Heart right ventricle (tissue), 16 donors: Measurements from ENCODE around the gene SLC22A23. TPM values are rescaled to one million over a fixed set of nuclear protein-coding genes. Genes with fewer than 3 reads are reported as not detected.

Source experiments
- ATAC-seq, 8 donors: fragments of 200-7000 bp; cut with Tn5 transposase; one replicate each; pipeline ENCODE4 v1.9.1; 2020; ENCODE audit warnings: mild to moderate bottlenecking in 8 of 8, moderate library complexity in 8 of 8, moderate number of reproducible peaks in 1 of 8
- DNase-seq, 2 donors: peaks; one replicate each; pipeline ENCODE4 v3.0.0-alpha.2; 2020
- H3K27ac ChIP-seq, 10 donors: fragments of 200-600 bp; sonication (generic) in 2 of 10; one replicate each; pipeline versions ENCODE4 v1.5.0 to v1.8.0; 2020 to 2022; ENCODE audit warnings: mild to moderate bottlenecking in 3 of 10
- H3K27me3 ChIP-seq, 7 donors: fragments of 200-600 bp; one replicate each; pipeline ENCODE4 v1.8.0; 2021 to 2022; ENCODE audit warnings: mild to moderate bottlenecking in 2 of 7
- H3K36me3 ChIP-seq, 9 donors: fragments of 200-600 bp; sonication (generic) in 1 of 9; one replicate each; pipeline versions ENCODE4 v1.5.0 to v1.8.0; 2020 to 2022; ENCODE audit warnings: mild to moderate bottlenecking in 2 of 9
- H3K4me1 ChIP-seq, 9 donors: fragments of 200-600 bp; sonication (generic) in 1 of 9; one replicate each; pipeline versions ENCODE4 v1.5.0 to v1.8.0; 2020 to 2022; ENCODE audit warnings: mild to moderate bottlenecking in 4 of 9
- H3K4me3 ChIP-seq, 10 donors: fragments of 200-600 bp; sonication (generic) in 2 of 10; one replicate each; pipeline versions ENCODE4 v1.5.0 to v1.8.0; 2020 to 2022; ENCODE audit warnings: mild to moderate bottlenecking in 7 of 10, moderate library complexity in 2 of 10
- H3K9me3 ChIP-seq, 11 donors: fragments of 200-600 bp in 10 of 11; sonication (generic) in 2 of 11; one replicate each; pipeline versions ENCODE4 v1.5.0 to v1.8.0; 2013 to 2022; ENCODE audit warnings: mild to moderate bottlenecking in 2 of 11, control low read depth in 1 of 11, moderate library complexity in 1 of 11
- WGBS, 2 donors: extraction: QIAGEN DNeasy Blood & Tissue Kit; methylation state at CpG; one replicate each; pipeline ENCODE4 v1.1.7; 2013; ENCODE audit warnings: inconsistent platforms in 1 of 2; 5-methylcytosine and 5-hydroxymethylcytosine counted together
- intact Hi-C, 10 donors: fragments of 100-400 bp; cut with DNase I; formaldehyde crosslinking; loops; one replicate each; pipeline versions ENCODE4 v1.11.1 to v1.14.2; 2022
- polyA plus RNA-seq, 2 donors: library from polyadenylated mRNA; stranded (reverse); fragments of 200-250 nt; gene quantifications; one replicate each; pipeline ENCODE4 v1.2.3, GENCODE V29; 2013
- total RNA-seq, 10 donors: library from RNA; stranded (reverse); fragmentation: NEBNext Ultra II Directional in 3 of 10; extraction: Animal tissue kit (Norgen Biotek cat#: 25700) in 3 of 10; gene quantifications; one replicate each; pipeline versions ENCODE4 v1.2.1 to v1.2.4, GENCODE V29; 2021 to 2023
- TF ChIP-seq, protein P1 (sequence below), 9 donors: fragments of 200-600 bp; sonication (generic) in 2 of 9; IDR thresholded peaks; one replicate each; pipeline versions ENCODE4 v1.5.0 to v1.8.0; 2021 to 2022; ENCODE audit warnings: antibody characterized with exemption in 9 of 9, mild to moderate bottlenecking in 5 of 9, moderate library complexity in 1 of 9
- donor health status: Arrhythmogenic right ventricular cardiomyopathy.
- donor health status: ischemic (EF 13 %, LVEDD 7.1; RV severe dilation, severe dysfunction).
- donor health status: healthy with polysubstance abuse.
- donor health status: DM: no; HTN: yes; CAD: no.
- donor health status: DM: no; HTN: no; CAD: no.
- donor health status: ischemic (EF 25% LVEDD 6.9; RV normal size, moderate dysfunction).
- donor health status: ischemic (EF 25% LVEDD 5.7; RV mildly dilated, moderate dysfunction).
- donor health status: healthy.
- donor health status: DM: yes; HTN: yes; CAD: no.
- donor health status: Ischemic cardiomyopathy.
- donor health status: ischemic (EF 35%, LVEDD 5.7; RV mildly dilated, moderate dysfunction).
- donor health status: nonischemic (EF 11% LVEDD 7.7; RV severe dilation, severe dysfunction).
- donor health status: DM: yes; HTN: yes; CAD: no.
- donor health status: PGD.
- donor health status: ischemic (EF 29% LVEDD 5.4; RV normal size, mild dysfunction).
- donor health status: nonischemic (EF 23%, LVEDD 6.1; RV moderate dilation, normal function).

The SLC22A23 gene
- total and polyA plus RNA-seq, 12 donors: 1.9 to 7.8 (median 5.1) TPM

DNA sequence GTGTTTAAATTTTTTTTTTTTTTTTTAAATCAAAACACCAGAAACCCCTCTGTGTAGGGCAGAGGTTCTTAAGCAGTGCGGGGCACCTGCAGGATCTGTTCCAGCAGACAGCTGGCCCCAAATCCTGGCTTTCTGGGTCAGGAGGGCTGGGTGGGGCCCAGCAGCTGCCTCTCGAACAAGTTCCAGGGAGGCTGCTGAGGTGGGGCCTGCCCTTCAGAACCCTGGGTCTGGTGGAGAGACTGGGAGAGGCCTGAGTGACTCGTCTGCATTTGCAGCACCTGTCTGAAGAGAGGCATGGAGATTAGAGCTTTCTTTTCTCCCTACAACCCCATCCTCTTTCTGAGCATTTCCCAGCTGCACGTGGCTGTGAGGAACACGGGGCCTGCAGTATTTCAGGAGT, 189.7 kb downstream of the SLC22A23 start:
- intact Hi-C loops: no loop called here
- H3K36me3 ChIP-seq: peaks cover 0 to 81% (median 18%) of the 10 kb centered on the region in 9 donors
- TF ChIP-seq, protein P1, sequence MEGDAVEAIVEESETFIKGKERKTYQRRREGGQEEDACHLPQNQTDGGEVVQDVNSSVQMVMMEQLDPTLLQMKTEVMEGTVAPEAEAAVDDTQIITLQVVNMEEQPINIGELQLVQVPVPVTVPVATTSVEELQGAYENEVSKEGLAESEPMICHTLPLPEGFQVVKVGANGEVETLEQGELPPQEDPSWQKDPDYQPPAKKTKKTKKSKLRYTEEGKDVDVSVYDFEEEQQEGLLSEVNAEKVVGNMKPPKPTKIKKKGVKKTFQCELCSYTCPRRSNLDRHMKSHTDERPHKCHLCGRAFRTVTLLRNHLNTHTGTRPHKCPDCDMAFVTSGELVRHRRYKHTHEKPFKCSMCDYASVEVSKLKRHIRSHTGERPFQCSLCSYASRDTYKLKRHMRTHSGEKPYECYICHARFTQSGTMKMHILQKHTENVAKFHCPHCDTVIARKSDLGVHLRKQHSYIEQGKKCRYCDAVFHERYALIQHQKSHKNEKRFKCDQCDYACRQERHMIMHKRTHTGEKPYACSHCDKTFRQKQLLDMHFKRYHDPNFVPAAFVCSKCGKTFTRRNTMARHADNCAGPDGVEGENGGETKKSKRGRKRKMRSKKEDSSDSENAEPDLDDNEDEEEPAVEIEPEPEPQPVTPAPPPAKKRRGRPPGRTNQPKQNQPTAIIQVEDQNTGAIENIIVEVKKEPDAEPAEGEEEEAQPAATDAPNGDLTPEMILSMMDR (IDR thresholded peaks at IDR 0.05): no peak
- 57 to 80% methylated on average over 5 of the region's 5 CpGs for WGBS, 2 donors
- H3K4me1 ChIP-seq: peaks cover 0 to 15% (median 0%) of the 10 kb centered on the region in 9 donors
- no peak for ATAC-seq
- H3K27me3 ChIP-seq: no peaks in the 10 kb centered on the region
- DNase-seq: no peak
- H3K4me3 ChIP-seq: no peak overlapping the region
- no peaks in the 10 kb centered on the region for H3K9me3 ChIP-seq
- no peak overlapping the region for H3K27ac ChIP-seq

DNA sequence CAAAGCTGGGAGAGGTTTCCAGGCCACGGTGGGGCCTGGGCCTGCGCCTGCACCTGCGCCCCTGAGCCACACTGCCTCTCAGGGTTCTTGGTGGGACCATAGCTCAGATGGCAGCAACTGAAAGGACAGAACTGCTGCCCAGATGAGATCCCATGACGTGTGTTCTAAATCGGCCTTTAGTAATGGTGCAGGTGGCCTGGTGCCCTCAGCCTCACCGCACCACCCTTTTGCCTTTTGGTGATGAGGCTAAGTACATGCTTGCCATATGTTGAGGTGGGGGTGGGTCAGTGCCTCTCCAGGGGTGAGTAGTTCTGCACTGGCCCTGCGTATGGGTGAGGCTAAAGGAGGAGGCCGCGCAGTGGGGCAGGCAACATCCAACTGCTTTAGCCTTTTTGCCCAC, 190.7 kb downstream of the SLC22A23 start:
- ATAC-seq: no peak
- H3K4me3 ChIP-seq: no peak overlapping the region
- H3K27ac ChIP-seq: no peak overlapping the region
- H3K9me3 ChIP-seq: no peaks in the 10 kb centered on the region
- no peaks in the 10 kb centered on the region for H3K27me3 ChIP-seq
- WGBS, 2 donors: 59 to 67% methylated on average over 9 of the region's 9 CpGs
- H3K4me1 ChIP-seq: peaks cover 0 to 25% (median 9%) of the 10 kb centered on the region in 9 donors
- H3K36me3 ChIP-seq: peaks cover 0 to 71% (median 18%) of the 10 kb centered on the region in 9 donors
- TF ChIP-seq, protein P1 (IDR thresholded peaks at IDR 0.05): no peak
- intact Hi-C loops: no loop called here
- DNase-seq: no peak

DNA sequence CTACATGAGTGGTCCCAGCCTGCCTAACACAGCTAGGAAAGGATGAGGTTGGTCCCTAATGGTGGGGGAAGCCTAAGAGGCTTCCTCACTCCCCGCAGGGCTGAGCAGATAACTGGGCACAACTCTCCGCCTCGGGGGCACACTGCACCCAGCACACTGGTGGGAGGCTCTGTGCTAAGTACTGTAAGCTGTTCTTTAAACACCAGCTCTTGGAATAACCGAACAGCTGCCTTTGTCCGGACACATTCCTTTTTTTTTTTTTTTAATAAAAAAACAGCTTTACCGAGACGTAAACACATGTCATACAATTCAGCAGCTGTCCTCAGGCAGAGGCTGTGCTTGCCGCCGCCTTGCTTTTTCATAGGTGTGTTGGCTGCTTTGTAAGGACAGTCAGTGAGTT, 191.2 kb downstream of the SLC22A23 start:
- H3K36me3 ChIP-seq: peaks cover 0 to 66% (median 16%) of the 10 kb centered on the region in 9 donors
- H3K9me3 ChIP-seq: no peaks in the 10 kb centered on the region
- DNase-seq (no peak), ATAC-seq (no peak)
- TF ChIP-seq, protein P1 (IDR thresholded peaks at IDR 0.05): no peak
- WGBS, 2 donors: 66 to 70% methylated on average over 9 of the region's 9 CpGs
- no peak overlapping the region for H3K27ac ChIP-seq
- H3K27me3 ChIP-seq: no peaks in the 10 kb centered on the region
- intact Hi-C loops: no loop called here
- no peak overlapping the region for H3K4me3 ChIP-seq
- H3K4me1 ChIP-seq: peaks cover 2 to 30% (median 13%) of the 10 kb centered on the region in 9 donors

DNA sequence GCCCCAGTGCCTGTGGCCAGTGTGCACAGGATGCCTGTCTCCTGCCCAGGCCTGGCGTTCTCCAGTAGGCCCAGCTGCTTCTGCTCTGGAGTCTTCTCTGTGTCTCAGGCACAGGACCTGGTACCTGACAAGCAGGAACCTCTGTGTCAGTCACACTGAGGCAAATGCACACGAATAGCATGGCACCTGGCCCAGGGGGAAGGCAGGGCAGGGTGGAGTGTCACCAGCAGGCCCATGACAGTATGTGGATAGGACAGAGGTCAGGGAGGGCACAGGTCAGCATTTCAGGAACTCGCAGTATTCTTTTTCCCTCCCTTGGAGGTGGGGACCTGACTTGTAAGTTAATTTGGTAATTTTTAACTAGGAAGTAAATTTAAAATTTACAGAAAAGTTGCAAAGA, 192.5 kb downstream of the SLC22A23 start:
- Histone ChIP-seq H3K27ac (no peak overlapping the region), H3K4me3 (no peak overlapping the region), H3K36me3 (peaks cover 0 to 53% (median 8%) of the 10 kb centered on the region in 9 donors), H3K27me3 (no peaks in the 10 kb centered on the region), H3K9me3 (no peaks in the 10 kb centered on the region), H3K4me1 (peaks cover 2 to 42% (median 24%) of the 10 kb centered on the region in 9 donors)
- 71 to 85% methylated on average over 3 of the region's 3 CpGs for WGBS, 2 donors
- TF ChIP-seq, protein P1 (IDR thresholded peaks at IDR 0.05): no peak
- intact Hi-C loops: no loop called here
- ATAC-seq (no peak), DNase-seq (no peak)
